HCT116 (cell line): ENCODE results near the gene GRIN3B. TPM values are rescaled to one million over a fixed set of nuclear protein-coding genes. Genes with fewer than 3 reads are reported as not detected.

Experiments
- ATAC-seq: fragments of 200-7000 bp; cut with Tn5 transposase; 2 replicates; pipeline ENCODE4 v1.9.1; 2020; ENCODE audit warnings: mild to moderate bottlenecking, moderate library complexity
- BruUV-seq: library from RNA; stranded (reverse); fragments of 400-500 nt; replicated peaks from 2 replicates; lab custom pipeline; 2021; lab: Mats Ljungman, UMichigan
- CTCF ChIA-PET: fragments of 300-600 bp; sonication (Branson Sonifier 250); formaldehyde crosslinking; loops from one replicate; lab custom pipeline; 2021; ENCODE audit warnings: antibody characterized with exemption; lab: Charles Lee
- POLR2A ChIA-PET: fragments of 300-600, 350-600 bp; sonication (Branson Sonifier 250); formaldehyde crosslinking; loops from one replicate; lab custom pipeline; 2021; ENCODE audit warnings: antibody characterized with exemption; lab: Charles Lee
- RAD21 ChIA-PET, 2 experiments: fragments of 300-600 bp; sonication (Branson Sonifier 250); formaldehyde crosslinking; loops; one replicate each; lab custom pipeline; 2023; ENCODE audit warnings: low total read pairs in 2 of 2; ENCODE audit not compliant: uncharacterized antibody in 2 of 2, unreplicated experiment in 2 of 2, low non-redundant PET in 1 of 2; lab: Charles Lee
- DNase-seq: peaks from one replicate; pipeline ENCODE4 v3.0.0-alpha.2; 2010; ENCODE audit warnings: low read depth, low spot score
- H2AFZ ChIP-seq: fragments of 200-600 bp; shearing (Covaris generic), sonication (generic); 2 replicates; pipeline ENCODE4 v1.6.1; 2017; ENCODE audit warnings: low read depth, mixed run types, mixed read lengths, antibody characterized with exemption, low read length; ENCODE audit not compliant: poor library complexity, severe bottlenecking
- H3K27ac ChIP-seq: 2 replicates; pipeline ENCODE4 v1.5.1; 2012; ENCODE audit warnings: low read depth, low read length
- H3K27me3 ChIP-seq: fragments of 200-600 bp; sonication (generic); 2 replicates; pipeline ENCODE4 v1.6.1; 2016; ENCODE audit warnings: mixed run types, low read length, mixed read lengths; ENCODE audit not compliant: insufficient read depth
- H3K36me3 ChIP-seq, 2 experiments: fragments of 200-500 bp in 1 of 2; fragments of 200-600 bp in 1 of 2; sonication (Bioruptor generic) in 1 of 2; sonication (generic) in 1 of 2; 2 replicates each; pipeline versions ENCODE4 v1.5.1 to v1.6.1; 2014 to 2016; ENCODE audit warnings: low read length in 2 of 2, inconsistent platforms in 1 of 2, mixed read lengths in 1 of 2, mixed run types in 1 of 2; ENCODE audit not compliant: insufficient read depth in 2 of 2, control insufficient read depth in 1 of 2
- H3K4me1 ChIP-seq, 2 experiments: fragments of 200-600 bp in 1 of 2; sonication (generic) in 1 of 2; 2 replicates each; pipeline versions ENCODE4 v1.5.1 to v1.6.1; 2012 to 2017; ENCODE audit warnings: low read length in 2 of 2, inconsistent platforms in 1 of 2, mild to moderate bottlenecking in 1 of 2, mixed read lengths in 1 of 2, mixed run types in 1 of 2, moderate library complexity in 1 of 2; ENCODE audit not compliant: insufficient read depth in 2 of 2, control insufficient read depth in 1 of 2
- H3K4me2 ChIP-seq: fragments of 200-600 bp; sonication (generic); 2 replicates; pipeline ENCODE4 v1.6.1; 2017; ENCODE audit warnings: mixed run types, low read length, mixed read lengths
- H3K4me3 ChIP-seq, 2 experiments: fragments of 200-600 bp in 1 of 2; sonication (generic) in 1 of 2; replicated peaks in 1 of 2; 2 replicates each; pipeline ENCODE4 v1.5.1; 2011 to 2016; ENCODE audit warnings: low read length in 2 of 2, control low read depth in 1 of 2, low read depth in 1 of 2, mild to moderate bottlenecking in 1 of 2, mixed read lengths in 1 of 2, mixed run types in 1 of 2
- H3K79me2 ChIP-seq: fragments of 200-600 bp; sonication (generic); 2 replicates; pipeline ENCODE4 v1.6.1; 2017; ENCODE audit warnings: mild to moderate bottlenecking, mixed run types, low read length, moderate library complexity, mixed read lengths; ENCODE audit not compliant: insufficient read depth
- H3K9ac ChIP-seq: fragments of 200-600 bp; sonication (generic); 2 replicates; pipeline ENCODE4 v1.6.1; 2016; ENCODE audit warnings: low read length, mixed read lengths
- H3K9me2 ChIP-seq: fragments of 200-600 bp; sonication (generic), shearing (Covaris generic); 2 replicates; pipeline ENCODE4 v1.6.1; 2017; ENCODE audit warnings: mixed run types, mild to moderate bottlenecking, moderate library complexity; ENCODE audit not compliant: insufficient read depth
- H3K9me3 ChIP-seq, 2 experiments: fragments of 200-500 bp in 1 of 2; fragments of 200-600 bp in 1 of 2; sonication (Bioruptor generic) in 1 of 2; sonication (generic) in 1 of 2; 2 replicates each; pipeline ENCODE4 v1.6.1; 2014 to 2017; ENCODE audit warnings: low read length in 2 of 2, mixed read lengths in 2 of 2, inconsistent platforms in 1 of 2, low read depth in 1 of 2, mild to moderate bottlenecking in 1 of 2, mixed run types in 1 of 2, moderate library complexity in 1 of 2; ENCODE audit not compliant: control insufficient read depth in 1 of 2, insufficient read depth in 1 of 2
- H4K20me1 ChIP-seq: fragments of 200-600 bp; sonication (generic), shearing (Covaris generic); 2 replicates; pipeline ENCODE4 v1.6.1; 2017; ENCODE audit warnings: mixed run types, mild to moderate bottlenecking, moderate library complexity; ENCODE audit not compliant: insufficient read depth
- ELF1 ChIP-seq: IDR thresholded peaks from 2 replicates; pipeline ENCODE4 v1.6.1; 2012; ENCODE audit warnings: low read depth, borderline replicate concordance
- SRF ChIP-seq: IDR thresholded peaks from 2 replicates; pipeline ENCODE4 v1.6.1; 2012; ENCODE audit warnings: low read depth
- YY1 ChIP-seq: IDR thresholded peaks from 2 replicates; pipeline ENCODE4 v1.6.1; 2011; ENCODE audit warnings: low read length, low read depth, moderate library complexity, mild to moderate bottlenecking; ENCODE audit not compliant: insufficient replicate concordance; ENCODE audit errors: extremely low read depth
- ZFX ChIP-seq: fragments of 450-650 bp; IDR thresholded peaks from 2 replicates; pipeline ENCODE4 v1.6.1; 2017
- intact Hi-C: fragments of 100-400 bp; cut with micrococcal nuclease; formaldehyde crosslinking; loops from 2 replicates; pipeline ENCODE4 v1.10.0; 2022
- total RNA-seq: library from RNA; stranded (reverse); gene quantifications from one replicate; pipeline ENCODE4 v1.2.1, GENCODE V29; 2021; ENCODE audit not compliant: unreplicated experiment
- TF ChIP-seq, protein P1 (sequence below): IDR thresholded peaks from 2 replicates; pipeline ENCODE4 v1.6.1; 2011; ENCODE audit warnings: mild to moderate bottlenecking, low read length, moderate library complexity; ENCODE audit not compliant: insufficient replicate concordance; ENCODE audit errors: extremely low read depth
- TF ChIP-seq, protein P2 (sequence below): IDR thresholded peaks from 2 replicates; pipeline ENCODE4 v1.6.1; 2012

Gene GRIN3B
- total RNA-seq, 1 experiment from 2014 or later, result 0.69 TPM

GRCh38 chr19:955803-956765 is 44.1 kb upstream of the GRIN3B start:
- ChIA-PET RAD21 (interaction anchor here in 1 of 2 experiments (0.6 kb wide), 1 partner anchor 35 kb away, joined by 5 read pairs; no protein-coding TSS in a partner anchor), CTCF (no interaction called here), POLR2A (no interaction called here)
- intact Hi-C loops, result no loop called here
- TF ChIP-seq ZFX (no peak), SRF (no peak), ELF1 (no peak), YY1 (no peak)
- TF ChIP-seq, protein P1, sequence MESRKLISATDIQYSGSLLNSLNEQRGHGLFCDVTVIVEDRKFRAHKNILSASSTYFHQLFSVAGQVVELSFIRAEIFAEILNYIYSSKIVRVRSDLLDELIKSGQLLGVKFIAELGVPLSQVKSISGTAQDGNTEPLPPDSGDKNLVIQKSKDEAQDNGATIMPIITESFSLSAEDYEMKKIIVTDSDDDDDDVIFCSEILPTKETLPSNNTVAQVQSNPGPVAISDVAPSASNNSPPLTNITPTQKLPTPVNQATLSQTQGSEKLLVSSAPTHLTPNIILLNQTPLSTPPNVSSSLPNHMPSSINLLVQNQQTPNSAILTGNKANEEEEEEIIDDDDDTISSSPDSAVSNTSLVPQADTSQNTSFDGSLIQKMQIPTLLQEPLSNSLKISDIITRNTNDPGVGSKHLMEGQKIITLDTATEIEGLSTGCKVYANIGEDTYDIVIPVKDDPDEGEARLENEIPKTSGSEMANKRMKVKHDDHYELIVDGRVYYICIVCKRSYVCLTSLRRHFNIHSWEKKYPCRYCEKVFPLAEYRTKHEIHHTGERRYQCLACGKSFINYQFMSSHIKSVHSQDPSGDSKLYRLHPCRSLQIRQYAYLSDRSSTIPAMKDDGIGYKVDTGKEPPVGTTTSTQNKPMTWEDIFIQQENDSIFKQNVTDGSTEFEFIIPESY, result no peak
- TF ChIP-seq, protein P2, sequence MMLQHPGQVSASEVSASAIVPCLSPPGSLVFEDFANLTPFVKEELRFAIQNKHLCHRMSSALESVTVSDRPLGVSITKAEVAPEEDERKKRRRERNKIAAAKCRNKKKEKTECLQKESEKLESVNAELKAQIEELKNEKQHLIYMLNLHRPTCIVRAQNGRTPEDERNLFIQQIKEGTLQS, result no peak
- BruUV-seq, result no TSS peak
- H3K9me2 ChIP-seq, result no peaks in the 10 kb centered on the region
- H3K9ac ChIP-seq, result peak overlapping the region; percentile 71
- no peaks in the 10 kb centered on the region for H3K36me3 ChIP-seq
- H3K4me1 ChIP-seq, result peaks cover 68 to 96% of the 10 kb centered on the region in 2 experiments
- no peaks in the 10 kb centered on the region for H3K27me3 ChIP-seq
- H3K79me2 ChIP-seq, result peaks cover 18% of the 10 kb centered on the region
- no peaks in the 10 kb centered on the region for H3K9me3 ChIP-seq
- peak overlapping the region; percentile 27 to 53 for H3K4me3 ChIP-seq
- no peak for DNase-seq
- peak overlapping the region; percentile 91 for H3K4me2 ChIP-seq
- no peak overlapping the region for H2AFZ ChIP-seq
- ATAC-seq, result peak; percentile 32
- H3K27ac ChIP-seq, result peak overlapping the region; percentile 80
- no peaks in the 10 kb centered on the region for H4K20me1 ChIP-seq
